ENCODE measurements around the gene ZFHX2.

The ZFHX2 gene

DNA sequence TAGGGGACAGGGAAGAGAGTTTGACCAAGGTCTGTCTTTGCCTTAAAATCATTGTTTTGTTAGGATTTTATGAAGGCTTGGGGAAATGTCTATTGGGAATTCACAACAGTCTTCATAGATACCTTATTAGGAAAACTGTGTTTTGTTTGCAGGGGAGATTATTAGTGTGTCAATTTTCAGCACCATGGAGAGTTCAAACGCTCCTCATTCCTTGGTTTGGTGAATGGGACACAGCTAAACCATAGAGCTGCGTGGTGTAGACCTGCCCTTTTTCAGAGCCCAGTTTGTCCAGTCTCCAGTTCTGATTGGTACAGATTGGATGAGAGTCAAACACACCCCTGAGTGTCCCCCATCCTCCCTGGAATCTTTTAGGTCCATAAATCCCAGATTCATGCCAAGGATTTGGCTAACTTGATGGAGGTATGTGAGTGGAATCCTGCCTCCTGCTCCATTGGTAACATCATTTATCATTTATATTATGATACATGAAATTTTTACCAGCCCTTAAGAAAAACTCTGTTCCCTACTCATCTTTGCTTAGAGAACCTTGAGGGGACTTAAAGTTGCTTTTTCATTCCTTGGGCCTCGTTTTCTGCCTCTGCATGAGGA lies 70.1 kb downstream of the ZFHX2 start:
- no peak overlapping the region for H3K27ac ChIP-seq (ENCODE audit: low read length)
- H3K9me3 ChIP-seq (ENCODE audit: insufficient read depth, low read length, severe bottlenecking): no peaks in the 10 kb centered on the region
- H4K20me1 ChIP-seq (ENCODE audit: insufficient read depth, low read length): peaks cover 7% of the 10 kb centered on the region; the same call in 1 of the 2 replicates
- no peak overlapping the region for H3K9ac ChIP-seq (ENCODE audit: low read depth, low read length)
- H3K4me3 ChIP-seq (ENCODE audit: low read depth in 1 of 2, low read length in 2 of 2): no peak overlapping the region
- no peaks in the 10 kb centered on the region for H3K4me1 ChIP-seq (ENCODE audit: insufficient read depth, low read length)
- DNase-seq (peak; percentile 31), ATAC-seq (ENCODE audit: insufficient read depth, low read depth) (peak; percentile 61)
- H3K36me3 ChIP-seq (ENCODE audit: insufficient read depth, low read length): peaks cover 31% of the 10 kb centered on the region
- no peak overlapping the region for H2AFZ ChIP-seq (ENCODE audit: low read depth, low read length)
- H3K79me2 ChIP-seq (ENCODE audit: insufficient read depth, low read length): no peaks in the 10 kb centered on the region
- TF ChIP-seq, protein P1, sequence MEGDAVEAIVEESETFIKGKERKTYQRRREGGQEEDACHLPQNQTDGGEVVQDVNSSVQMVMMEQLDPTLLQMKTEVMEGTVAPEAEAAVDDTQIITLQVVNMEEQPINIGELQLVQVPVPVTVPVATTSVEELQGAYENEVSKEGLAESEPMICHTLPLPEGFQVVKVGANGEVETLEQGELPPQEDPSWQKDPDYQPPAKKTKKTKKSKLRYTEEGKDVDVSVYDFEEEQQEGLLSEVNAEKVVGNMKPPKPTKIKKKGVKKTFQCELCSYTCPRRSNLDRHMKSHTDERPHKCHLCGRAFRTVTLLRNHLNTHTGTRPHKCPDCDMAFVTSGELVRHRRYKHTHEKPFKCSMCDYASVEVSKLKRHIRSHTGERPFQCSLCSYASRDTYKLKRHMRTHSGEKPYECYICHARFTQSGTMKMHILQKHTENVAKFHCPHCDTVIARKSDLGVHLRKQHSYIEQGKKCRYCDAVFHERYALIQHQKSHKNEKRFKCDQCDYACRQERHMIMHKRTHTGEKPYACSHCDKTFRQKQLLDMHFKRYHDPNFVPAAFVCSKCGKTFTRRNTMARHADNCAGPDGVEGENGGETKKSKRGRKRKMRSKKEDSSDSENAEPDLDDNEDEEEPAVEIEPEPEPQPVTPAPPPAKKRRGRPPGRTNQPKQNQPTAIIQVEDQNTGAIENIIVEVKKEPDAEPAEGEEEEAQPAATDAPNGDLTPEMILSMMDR (IDR thresholded peaks at IDR 0.05; ENCODE audit: borderline replicate concordance, extremely low read depth, low read length, poor library complexity, severe bottlenecking): no peak
- no peak for TF ChIP-seq EZH2 (IDR thresholded peaks at IDR 0.05; ENCODE audit: borderline replicate concordance, low read depth, low read length, severe bottlenecking)
- H3K27me3 ChIP-seq (ENCODE audit: insufficient read depth, low read length, poor library complexity): no peaks in the 10 kb centered on the region
- no peak overlapping the region for H3K4me2 ChIP-seq (ENCODE audit: insufficient read depth, low read length)

DNA sequence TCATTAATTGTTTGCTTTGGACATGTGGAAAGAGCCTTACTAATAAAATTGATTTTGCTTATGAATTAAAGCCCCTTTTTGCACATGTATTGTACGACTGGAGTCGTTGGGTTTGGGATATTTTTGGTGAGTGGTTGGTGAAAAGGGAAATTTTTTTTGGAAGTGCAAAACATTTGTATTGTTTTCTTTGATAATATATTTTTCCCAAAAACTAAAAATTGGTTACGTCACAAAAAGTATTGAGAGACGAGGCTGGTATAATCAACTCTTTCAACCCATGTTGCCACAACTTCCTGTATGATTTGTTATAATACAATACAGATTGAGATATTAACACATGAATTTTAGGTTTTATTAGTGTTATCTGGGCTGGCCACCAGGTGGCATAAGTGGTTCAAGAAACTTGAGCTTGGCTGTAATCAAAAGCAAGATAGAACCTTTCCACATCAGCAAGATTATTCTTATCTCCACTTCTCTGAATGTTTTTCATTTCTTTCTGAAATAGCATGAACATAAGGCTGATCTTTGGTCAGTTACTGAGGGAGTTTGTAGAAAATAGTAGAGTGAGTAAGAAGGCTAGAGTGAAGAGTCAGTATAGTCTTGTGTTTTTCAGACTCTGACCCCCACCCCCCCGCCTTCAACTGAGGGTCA lies 73.3 kb downstream of the ZFHX2 start:
- DNase-seq: peak; percentile 71
- H3K9ac ChIP-seq (ENCODE audit: low read depth, low read length): no peak overlapping the region
- H3K4me2 ChIP-seq (ENCODE audit: insufficient read depth, low read length): no peak overlapping the region
- H3K27me3 ChIP-seq (ENCODE audit: insufficient read depth, low read length, poor library complexity): no peaks in the 10 kb centered on the region
- H3K9me3 ChIP-seq (ENCODE audit: insufficient read depth, low read length, severe bottlenecking): no peaks in the 10 kb centered on the region
- H4K20me1 ChIP-seq (ENCODE audit: insufficient read depth, low read length): peaks cover 7% of the 10 kb centered on the region; the same call in 1 of the 2 replicates
- no peak overlapping the region for H2AFZ ChIP-seq (ENCODE audit: low read depth, low read length)
- no peak overlapping the region for H3K27ac ChIP-seq (ENCODE audit: low read length)
- TF ChIP-seq EZH2 (IDR thresholded peaks at IDR 0.05; ENCODE audit: borderline replicate concordance, low read depth, low read length, severe bottlenecking): no peak
- TF ChIP-seq, protein P1 (IDR thresholded peaks at IDR 0.05; ENCODE audit: borderline replicate concordance, extremely low read depth, low read length, poor library complexity, severe bottlenecking): peak; percentile 77
- no peaks in the 10 kb centered on the region for H3K79me2 ChIP-seq (ENCODE audit: insufficient read depth, low read length)
- peaks cover 57% of the 10 kb centered on the region for H3K36me3 ChIP-seq (ENCODE audit: insufficient read depth, low read length)
- no peak overlapping the region for H3K4me3 ChIP-seq (ENCODE audit: low read depth in 1 of 2, low read length in 2 of 2)
- ATAC-seq (ENCODE audit: insufficient read depth, low read depth): peak; percentile 73
- H3K4me1 ChIP-seq (ENCODE audit: insufficient read depth, low read length): no peaks in the 10 kb centered on the region

DNA sequence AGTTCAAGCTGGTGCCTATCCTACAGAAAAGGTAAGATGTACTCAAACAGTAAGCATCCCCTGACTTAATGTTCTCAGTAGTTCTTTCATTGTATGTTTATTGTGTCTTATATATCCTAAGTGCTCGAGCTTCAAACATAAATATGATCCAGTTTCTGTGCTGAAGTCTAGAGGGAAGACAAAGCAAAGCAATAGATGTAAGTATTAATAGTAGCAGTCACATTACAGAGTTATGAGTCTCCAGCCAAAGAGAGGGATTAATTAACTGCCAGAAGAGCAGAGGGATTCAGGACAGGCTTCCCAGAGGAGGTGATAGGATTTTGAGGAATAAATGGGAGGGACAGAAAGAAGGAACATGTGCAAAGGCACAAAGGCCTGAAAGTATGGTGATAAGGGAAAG lies 80.6 kb downstream of the ZFHX2 start:
- Histone ChIP-seq H3K27me3 (ENCODE audit: insufficient read depth, low read length, poor library complexity) (no peaks in the 10 kb centered on the region), H3K79me2 (ENCODE audit: insufficient read depth, low read length) (peaks cover 25% of the 10 kb centered on the region), H3K27ac (ENCODE audit: low read length) (no peak overlapping the region), H3K4me2 (ENCODE audit: insufficient read depth, low read length) (peak overlapping the region; percentile 89; the same call in 1 of the 2 replicates), H3K36me3 (ENCODE audit: insufficient read depth, low read length) (peaks cover 47% of the 10 kb centered on the region), H2AFZ (ENCODE audit: low read depth, low read length) (no peak overlapping the region), H4K20me1 (ENCODE audit: insufficient read depth, low read length) (no peaks in the 10 kb centered on the region; the same call in 1 of the 2 replicates), H3K9ac (ENCODE audit: low read depth, low read length) (no peak overlapping the region), H3K9me3 (ENCODE audit: insufficient read depth, low read length, severe bottlenecking) (no peaks in the 10 kb centered on the region), H3K4me1 (ENCODE audit: insufficient read depth, low read length) (peaks cover 25% of the 10 kb centered on the region), H3K4me3 (ENCODE audit: low read depth in 1 of 2, low read length in 2 of 2) (peak overlapping the region in 1 of 2 experiments; percentile 71; a peak in 1 of 4 replicates)
- TF ChIP-seq, protein P1 (IDR thresholded peaks at IDR 0.05; ENCODE audit: borderline replicate concordance, extremely low read depth, low read length, poor library complexity, severe bottlenecking): no peak
- no peak for TF ChIP-seq EZH2 (IDR thresholded peaks at IDR 0.05; ENCODE audit: borderline replicate concordance, low read depth, low read length, severe bottlenecking)
- ATAC-seq (ENCODE audit: insufficient read depth, low read depth) (no peak), DNase-seq (no peak)
